Esophagus muscularis mucosa (tissue), 4 donors: Measurements from ENCODE around the gene ACYP1. TPM values are rescaled to one million over a fixed set of nuclear protein-coding genes. Genes with fewer than 3 reads are reported as not detected.

Source experiments
- DNase-seq: peaks from one replicate; pipeline ENCODE4 v3.0.0-alpha.2; 2017; ENCODE audit errors: extremely low spot score
- H3K27ac ChIP-seq, 4 donors: fragments of 200-600 bp; sonication (generic); replicated peaks in 1 of 4; 1 replicate in 3 of 4; 2 replicates in 1 of 4; pipeline ENCODE4 v1.5.1; 2016 to 2019; ENCODE audit warnings: mild to moderate bottlenecking in 1 of 4
- H3K27me3 ChIP-seq, 4 donors: fragments of 200-600 bp; sonication (generic); one replicate each; pipeline versions ENCODE4 v1.5.1 to v1.6.0; 2016 to 2019
- H3K36me3 ChIP-seq, 4 donors: fragments of 200-600 bp; sonication (generic); one replicate each; pipeline ENCODE4 v1.5.1; 2016 to 2019
- H3K4me1 ChIP-seq, 4 donors: fragments of 200-600 bp; sonication (generic); one replicate each; pipeline ENCODE4 v1.5.1; 2016 to 2019
- H3K4me3 ChIP-seq, 4 donors: fragments of 200-600 bp; sonication (generic); 1 replicate in 2 of 4; 2 replicates in 2 of 4; pipeline ENCODE4 v1.5.1; 2016 to 2019; ENCODE audit warnings: mild to moderate bottlenecking in 4 of 4, moderate library complexity in 1 of 4
- H3K9me3 ChIP-seq, 4 donors: fragments of 200-600 bp; sonication (generic); 1 replicate in 3 of 4; 2 replicates in 1 of 4; pipeline ENCODE4 v1.5.1; 2016 to 2019
- EP300 ChIP-seq: sonication (generic); formaldehyde crosslinking; IDR thresholded peaks from one replicate; pipeline ENCODE4 v1.6.1; 2017; ENCODE audit warnings: antibody characterized with exemption
- POLR2A ChIP-seq: fragments of 450-650 bp; IDR thresholded peaks from one replicate; pipeline ENCODE4 v1.6.1; 2017; ENCODE audit warnings: antibody characterized with exemption, moderate library complexity, mild to moderate bottlenecking, low read depth
- POLR2AphosphoS5 ChIP-seq, 2 donors: sonication (generic); formaldehyde crosslinking; IDR thresholded peaks; one replicate each; pipeline ENCODE4 v1.6.1; 2017; ENCODE audit warnings: antibody characterized with exemption in 2 of 2
- whole genome bisulfite sequencing: methylation state at CpG from one replicate; pipeline ENCODE4 v1.1.5; 2018; 5-methylcytosine and 5-hydroxymethylcytosine counted together
- intact Hi-C: fragments of 100-400 bp; cut with DNase I; formaldehyde crosslinking; loops from one replicate; pipeline ENCODE4 v1.15.1; 2023
- total RNA-seq, 4 donors: library from RNA; depleted of rRNA; stranded (reverse); fragments of >200 nt; gene quantifications; one replicate each; pipeline versions ENCODE4 v1.1.0 to v1.2.1, GENCODE V29; 2016
- TF ChIP-seq, protein P1 (sequence below), 3 experiments: fragments of 200-600 bp in 2 of 3; fragments of 450-650 bp in 1 of 3; sonication (generic) in 2 of 3; IDR thresholded peaks; one replicate each; pipeline ENCODE4 v1.5.1; 2017 to 2019; ENCODE audit warnings: antibody characterized with exemption in 3 of 3, mild to moderate bottlenecking in 2 of 3, moderate library complexity in 1 of 3

Gene ACYP1
- total RNA-seq, 4 donors from 2014 or later: 9.1 to 20.3 (median 16.9) TPM

DNA sequence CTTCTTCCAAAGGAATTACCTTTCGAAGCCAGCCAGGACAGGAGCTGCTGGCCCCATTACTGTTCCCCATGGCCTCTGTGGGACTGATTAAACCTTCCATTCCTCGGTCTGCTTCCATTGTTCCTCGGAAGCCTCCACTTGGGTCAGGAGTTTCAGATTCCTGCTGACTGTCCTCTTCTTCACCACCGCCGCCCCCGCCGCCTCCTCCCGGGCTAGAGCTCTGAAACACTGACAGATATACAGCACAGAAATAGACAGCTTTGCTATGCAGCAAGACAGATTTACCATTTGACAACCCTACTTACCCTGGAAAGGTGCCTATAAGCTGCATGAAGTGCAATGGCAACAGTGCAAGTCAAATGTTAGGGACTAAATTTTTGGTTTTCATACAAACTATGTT lies 27.4 kb upstream of the ACYP1 start:
- intact Hi-C loops: no loop called here

GRCh38 chr14:75090353-75090752 lies 26.5 kb upstream of the ACYP1 start:
- 87% methylated on average over 3 of the region's 3 CpGs for WGBS
- H3K4me1 ChIP-seq: peaks cover 0 to 5% (median 2%) of the 10 kb centered on the region in 4 donors
- no peak overlapping the region for H3K27ac ChIP-seq
- TF ChIP-seq, protein P1, sequence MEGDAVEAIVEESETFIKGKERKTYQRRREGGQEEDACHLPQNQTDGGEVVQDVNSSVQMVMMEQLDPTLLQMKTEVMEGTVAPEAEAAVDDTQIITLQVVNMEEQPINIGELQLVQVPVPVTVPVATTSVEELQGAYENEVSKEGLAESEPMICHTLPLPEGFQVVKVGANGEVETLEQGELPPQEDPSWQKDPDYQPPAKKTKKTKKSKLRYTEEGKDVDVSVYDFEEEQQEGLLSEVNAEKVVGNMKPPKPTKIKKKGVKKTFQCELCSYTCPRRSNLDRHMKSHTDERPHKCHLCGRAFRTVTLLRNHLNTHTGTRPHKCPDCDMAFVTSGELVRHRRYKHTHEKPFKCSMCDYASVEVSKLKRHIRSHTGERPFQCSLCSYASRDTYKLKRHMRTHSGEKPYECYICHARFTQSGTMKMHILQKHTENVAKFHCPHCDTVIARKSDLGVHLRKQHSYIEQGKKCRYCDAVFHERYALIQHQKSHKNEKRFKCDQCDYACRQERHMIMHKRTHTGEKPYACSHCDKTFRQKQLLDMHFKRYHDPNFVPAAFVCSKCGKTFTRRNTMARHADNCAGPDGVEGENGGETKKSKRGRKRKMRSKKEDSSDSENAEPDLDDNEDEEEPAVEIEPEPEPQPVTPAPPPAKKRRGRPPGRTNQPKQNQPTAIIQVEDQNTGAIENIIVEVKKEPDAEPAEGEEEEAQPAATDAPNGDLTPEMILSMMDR (IDR thresholded peaks at IDR 0.05): no peak
- TF ChIP-seq POLR2A: no peak
- TF ChIP-seq POLR2AphosphoS5 (IDR thresholded peaks at IDR 0.05): no peak
- no peak for TF ChIP-seq EP300
- H3K4me3 ChIP-seq: no peak overlapping the region
- no peak for DNase-seq
- H3K9me3 ChIP-seq: no peaks in the 10 kb centered on the region
- peaks cover 63 to 99% (median 95%) of the 10 kb centered on the region in 4 donors for H3K36me3 ChIP-seq
- intact Hi-C loops: no loop called here
- H3K27me3 ChIP-seq: no peaks in the 10 kb centered on the region

More for the DNA sequence above, 27.4 kb upstream of the ACYP1 start:
- H3K27me3 ChIP-seq: no peaks in the 10 kb centered on the region
- 89% methylated on average over 8 of the region's 8 CpGs for WGBS
- no peaks in the 10 kb centered on the region for H3K9me3 ChIP-seq
- TF ChIP-seq POLR2AphosphoS5 (IDR thresholded peaks at IDR 0.05) (no peak), EP300 (no peak), POLR2A (no peak)
- TF ChIP-seq, protein P1 (IDR thresholded peaks at IDR 0.05): no peak
- no peak overlapping the region for H3K27ac ChIP-seq
- H3K36me3 ChIP-seq: peaks cover 64 to 99% (median 94%) of the 10 kb centered on the region in 4 donors
- no peak overlapping the region for H3K4me3 ChIP-seq
- peaks cover 0 to 5% (median 2%) of the 10 kb centered on the region in 4 donors for H3K4me1 ChIP-seq
- DNase-seq: no peak

GRCh38 chr14:75088566-75089373 lies 24.9 kb upstream of the ACYP1 start:
- Histone ChIP-seq H3K36me3 (peaks cover 61 to 99% (median 94%) of the 10 kb centered on the region in 4 donors), H3K4me3 (no peak overlapping the region), H3K27ac (no peak overlapping the region), H3K4me1 (peaks cover 0 to 5% (median 2%) of the 10 kb centered on the region in 4 donors), H3K9me3 (no peaks in the 10 kb centered on the region), H3K27me3 (no peaks in the 10 kb centered on the region)
- intact Hi-C loops: loop anchor here (2.0 to 10.0 kb wide), 3 partner anchors 84 to 174 kb away; partner anchors contain the start of gene EIF2B2
- WGBS: 55% methylated on average over 7 of the region's 7 CpGs
- no peak for DNase-seq
- TF ChIP-seq, protein P1 (IDR thresholded peaks at IDR 0.05): peak; percentile 70 to 81 (median 77)
- TF ChIP-seq EP300: no peak

GRCh38 chr14:75088153-75088552 lies 24.3 kb upstream of the ACYP1 start:
- TF ChIP-seq EP300 (no peak), POLR2A (no peak), POLR2AphosphoS5 (IDR thresholded peaks at IDR 0.05) (no peak)
- TF ChIP-seq, protein P1 (IDR thresholded peaks at IDR 0.05): no peak
- peaks cover 60 to 98% (median 96%) of the 10 kb centered on the region in 4 donors for H3K36me3 ChIP-seq
- H3K27ac ChIP-seq: no peak overlapping the region
- no peak for DNase-seq
- no peaks in the 10 kb centered on the region for H3K9me3 ChIP-seq
- intact Hi-C loops: loop anchor here (2.0 to 10.0 kb wide), 3 partner anchors 83 to 173 kb away; partner anchors contain the start of gene EIF2B2
- no peaks in the 10 kb centered on the region for H3K27me3 ChIP-seq
- H3K4me3 ChIP-seq: no peak overlapping the region
- H3K4me1 ChIP-seq: peaks cover 0 to 5% (median 2%) of the 10 kb centered on the region in 4 donors
- 60% methylated on average over 2 of the region's 2 CpGs for WGBS
